ENCODE data around the gene NOL7. TPM values are rescaled to one million over a fixed set of nuclear protein-coding genes. Genes with fewer than 3 reads are reported as not detected.

Gene NOL7
- total RNA-seq, 1 donor from 2014 or later: 67.5 TPM

DNA sequence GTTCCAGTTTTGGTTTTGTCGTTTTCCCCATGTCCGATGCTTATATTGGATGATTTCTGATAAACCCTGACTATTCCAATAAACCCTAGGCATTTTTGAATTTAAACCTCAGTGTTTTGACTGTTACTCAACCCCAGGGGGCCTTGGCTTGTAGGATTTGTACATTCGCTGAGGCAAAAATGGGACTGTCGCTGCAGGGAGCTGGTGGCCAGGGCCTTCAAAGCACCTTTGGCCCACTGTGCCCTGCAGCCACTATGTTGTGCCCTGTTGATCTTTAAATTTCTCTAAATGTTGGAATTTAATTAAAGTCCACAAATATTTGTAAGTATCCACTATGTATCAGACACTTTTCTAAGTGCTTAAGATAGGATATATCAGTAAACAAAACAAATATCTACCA is 9.5 kb upstream of the NOL7 start:
- Mint-ChIP-seq H3K4me1 (no peaks in the 10 kb centered on the region), H3K36me3 (ENCODE audit: low read depth) (peaks cover 42% of the 10 kb centered on the region), H3K27ac (no peak overlapping the region), H3K9me3 (no peaks in the 10 kb centered on the region), H3K4me3 (no peak overlapping the region), H3K27me3 (no peaks in the 10 kb centered on the region)
- ChIA-PET POLR2A (interaction anchor here (1.8 kb wide), 1 partner anchor 10 kb away, joined by 4 read pairs; the partner anchor contains the start of gene NOL7), CTCF (no interaction called here)
- intact Hi-C loops (cut with micrococcal nuclease): no loop called here
- TF ChIP-seq, protein P1, sequence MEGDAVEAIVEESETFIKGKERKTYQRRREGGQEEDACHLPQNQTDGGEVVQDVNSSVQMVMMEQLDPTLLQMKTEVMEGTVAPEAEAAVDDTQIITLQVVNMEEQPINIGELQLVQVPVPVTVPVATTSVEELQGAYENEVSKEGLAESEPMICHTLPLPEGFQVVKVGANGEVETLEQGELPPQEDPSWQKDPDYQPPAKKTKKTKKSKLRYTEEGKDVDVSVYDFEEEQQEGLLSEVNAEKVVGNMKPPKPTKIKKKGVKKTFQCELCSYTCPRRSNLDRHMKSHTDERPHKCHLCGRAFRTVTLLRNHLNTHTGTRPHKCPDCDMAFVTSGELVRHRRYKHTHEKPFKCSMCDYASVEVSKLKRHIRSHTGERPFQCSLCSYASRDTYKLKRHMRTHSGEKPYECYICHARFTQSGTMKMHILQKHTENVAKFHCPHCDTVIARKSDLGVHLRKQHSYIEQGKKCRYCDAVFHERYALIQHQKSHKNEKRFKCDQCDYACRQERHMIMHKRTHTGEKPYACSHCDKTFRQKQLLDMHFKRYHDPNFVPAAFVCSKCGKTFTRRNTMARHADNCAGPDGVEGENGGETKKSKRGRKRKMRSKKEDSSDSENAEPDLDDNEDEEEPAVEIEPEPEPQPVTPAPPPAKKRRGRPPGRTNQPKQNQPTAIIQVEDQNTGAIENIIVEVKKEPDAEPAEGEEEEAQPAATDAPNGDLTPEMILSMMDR (IDR thresholded peaks at IDR 0.05): no peak
- DNase-seq (no peak), ATAC-seq (ENCODE audit: low read depth) (no peak)

DNA sequence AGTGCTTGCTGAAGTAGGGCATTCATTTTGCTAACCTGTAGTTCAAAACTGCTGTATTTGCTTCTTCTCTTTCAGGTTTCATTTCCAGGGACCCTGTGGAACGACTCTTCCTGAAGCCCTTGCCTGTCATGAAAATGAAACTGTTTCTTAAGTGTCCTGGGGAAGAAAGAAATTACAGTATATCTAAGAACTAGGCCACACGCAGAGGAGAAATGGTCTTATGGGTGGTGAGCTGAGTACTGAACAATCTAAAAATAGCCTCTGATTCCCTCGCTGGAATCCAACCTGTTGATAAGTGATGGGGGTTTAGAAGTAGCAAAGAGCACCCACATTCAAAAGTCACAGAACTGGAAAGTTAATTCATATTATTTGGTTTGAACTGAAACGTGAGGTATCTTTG is 3.4 kb upstream of the NOL7 start:
- H3K4me1 Mint-ChIP-seq: peaks cover 32% of the 10 kb centered on the region
- DNase-seq: no peak
- intact Hi-C loops (cut with micrococcal nuclease): loop anchor here (5.0 kb wide), 1 partner anchor 699 kb away; no protein-coding TSS in a partner anchor
- H3K36me3 Mint-ChIP-seq (ENCODE audit: low read depth): peaks cover 27% of the 10 kb centered on the region
- H3K27me3 Mint-ChIP-seq: no peaks in the 10 kb centered on the region
- ChIA-PET POLR2A (interaction anchor here (5.6 kb wide), 1 partner anchor 37 kb away, joined by 84 read pairs; the partner anchor contains the start of gene SIRT5), CTCF (interaction anchor here (1.3 kb wide), 1 partner anchor 18 kb away, joined by 3 read pairs; no protein-coding TSS in a partner anchor)
- peak overlapping the region; percentile 21 for H3K27ac Mint-ChIP-seq
- ATAC-seq (ENCODE audit: low read depth): no peak
- H3K9me3 Mint-ChIP-seq: no peaks in the 10 kb centered on the region
- H3K4me3 Mint-ChIP-seq: no peak overlapping the region
- TF ChIP-seq, protein P1 (IDR thresholded peaks at IDR 0.05): no peak

GRCh38 chr6:13613029-13613594 is 2.0 kb upstream of the NOL7 start:
- TF ChIP-seq, protein P1 (IDR thresholded peaks at IDR 0.05): no peak
- Mint-ChIP-seq H3K27me3 (no peaks in the 10 kb centered on the region), H3K9me3 (no peaks in the 10 kb centered on the region), H3K27ac (peak overlapping the region; percentile 11), H3K36me3 (ENCODE audit: low read depth) (peaks cover 33% of the 10 kb centered on the region), H3K4me1 (peaks cover 41% of the 10 kb centered on the region), H3K4me3 (no peak overlapping the region)
- ATAC-seq (ENCODE audit: low read depth) (no peak), DNase-seq (no peak)
- CTCF ChIA-PET: interaction anchor here (1.6 to 2.0 kb wide), 2 partner anchors 38 to 275 kb away, joined by 4 read pairs; no protein-coding TSS in a partner anchor
- POLR2A ChIA-PET: interaction anchor here (1.0 to 5.6 kb wide), 4 partner anchors 38 to 285 kb away, joined by 3 to 84 read pairs (median 18); partner anchors contain the start of genes GFOD1, SIRT5 and TBC1D7
- intact Hi-C loops (cut with micrococcal nuclease): loop anchor here (5.0 kb wide), 1 partner anchor 701 kb away; no protein-coding TSS in a partner anchor

DNA sequence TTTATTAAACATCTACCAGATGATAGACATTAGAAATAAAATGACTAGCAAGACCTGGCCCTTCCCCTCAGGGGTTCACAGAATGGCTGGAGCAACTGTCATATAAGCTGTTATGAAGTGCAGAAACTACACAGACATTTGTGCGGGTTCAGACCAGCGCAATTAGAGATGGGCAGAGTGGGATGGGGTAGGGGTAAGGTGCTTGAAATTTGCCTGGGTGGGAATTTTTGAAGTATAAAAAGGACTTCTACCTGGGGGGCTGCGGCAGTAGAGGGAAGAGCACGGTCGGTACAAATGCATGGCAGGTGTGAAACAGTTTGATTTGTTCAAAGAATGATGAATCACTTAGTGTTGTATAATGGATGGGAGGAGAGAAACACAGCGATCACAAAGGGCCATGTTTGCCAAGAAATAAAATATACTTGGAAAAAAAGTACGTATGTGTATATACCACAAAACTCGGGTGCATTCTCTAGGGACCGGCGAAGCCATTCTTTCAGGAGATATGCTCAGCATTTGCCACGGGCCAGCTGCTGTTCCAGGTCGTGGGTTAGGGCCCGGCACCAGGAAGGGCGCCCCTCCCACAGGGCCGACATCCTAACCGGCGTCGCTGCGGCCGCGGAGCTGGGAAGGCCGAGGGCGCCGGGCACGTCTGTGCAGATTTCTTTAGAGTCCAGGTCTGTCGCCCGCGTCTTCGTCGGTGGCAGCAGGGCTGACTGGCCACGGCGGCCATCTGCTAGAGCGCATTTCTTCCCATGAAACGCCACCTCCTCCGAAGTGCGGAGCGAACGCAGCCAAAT is 809 bp upstream of the NOL7 start:
- no peak for DNase-seq
- intact Hi-C loops (cut with micrococcal nuclease): loop anchor here (1.0 to 5.0 kb wide), 4 partner anchors 128 to 702 kb away; partner anchors contain the start of gene GFOD1
- TF ChIP-seq, protein P1 (IDR thresholded peaks at IDR 0.05): no peak
- ChIA-PET CTCF (interaction anchor here (0.9 to 2.7 kb wide), 15 partner anchors 10 to 419 kb away, joined by 3 to 23 read pairs (median 5); partner anchors contain the start of genes GFOD1, MCUR1, RANBP9 and SIRT5), POLR2A (interaction anchor here (0.6 to 5.6 kb wide), 29 partner anchors 10 to 353 kb away, joined by 3 to 84 read pairs (median 7); partner anchors contain the start of genes GFOD1, MCUR1, RANBP9 and SIRT5)
- no peaks in the 10 kb centered on the region for H3K9me3 Mint-ChIP-seq
- H3K4me1 Mint-ChIP-seq: peaks cover 43% of the 10 kb centered on the region
- peaks cover 41% of the 10 kb centered on the region for H3K36me3 Mint-ChIP-seq (ENCODE audit: low read depth)
- ATAC-seq (ENCODE audit: low read depth): peak; percentile 15
- peak overlapping the region; percentile 98 for H3K4me3 Mint-ChIP-seq
- H3K27ac Mint-ChIP-seq: peak overlapping the region; percentile 94
- H3K27me3 Mint-ChIP-seq: no peaks in the 10 kb centered on the region
